NCI-H1930 (cell line): ENCODE results near the gene PCDHGB3.
"Not testable (repeated sequence)": the region's sequence is repeated elsewhere in the genome, so short reads cannot be mapped to it uniquely, and the experiment has no call there.

Experiments used
- DNase-seq, 2 experiments: peaks; one replicate each; lab custom pipeline; 2025; lab: John Stamatoyannopoulos, UW

PCDHGB3 gene

DNA sequence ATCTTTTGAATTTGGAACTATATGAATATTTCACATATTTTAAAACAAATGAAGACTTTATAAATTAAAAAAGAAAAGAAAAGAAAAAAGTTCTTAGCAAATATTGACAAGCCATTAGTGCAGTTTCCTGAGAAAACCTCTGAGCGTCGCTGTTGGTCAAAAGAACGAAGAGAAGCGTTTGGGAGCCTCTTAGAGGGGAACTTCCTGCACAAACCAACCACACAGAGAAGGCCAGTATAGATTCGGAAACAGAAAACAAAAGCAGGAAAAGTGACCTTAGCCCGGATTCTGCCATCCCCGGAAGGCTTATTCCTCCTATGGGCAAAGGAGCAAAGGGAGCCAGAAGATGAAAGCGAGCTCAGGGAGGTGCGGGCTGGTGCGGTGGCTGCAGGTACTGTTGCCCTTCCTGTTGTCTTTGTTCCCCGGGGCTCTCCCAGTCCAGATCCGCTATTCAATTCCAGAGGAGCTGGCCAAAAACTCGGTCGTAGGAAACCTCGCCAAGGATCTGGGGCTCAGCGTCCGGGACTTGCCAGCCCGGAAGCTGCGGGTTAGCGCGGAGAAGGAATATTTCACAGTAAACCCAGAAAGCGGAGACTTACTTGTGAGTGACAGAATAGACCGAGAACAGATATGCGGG, 10.1 kb upstream of the PCDHGB3 start, which contains the start of gene PCDHGB2:
Gene PCDHGB2, plus strand, starts transcription at position 205 of the 637 bp plus-strand sequence. Its CDS starts 142 bp downstream, at position 347.
- no peak for DNase-seq

DNA sequence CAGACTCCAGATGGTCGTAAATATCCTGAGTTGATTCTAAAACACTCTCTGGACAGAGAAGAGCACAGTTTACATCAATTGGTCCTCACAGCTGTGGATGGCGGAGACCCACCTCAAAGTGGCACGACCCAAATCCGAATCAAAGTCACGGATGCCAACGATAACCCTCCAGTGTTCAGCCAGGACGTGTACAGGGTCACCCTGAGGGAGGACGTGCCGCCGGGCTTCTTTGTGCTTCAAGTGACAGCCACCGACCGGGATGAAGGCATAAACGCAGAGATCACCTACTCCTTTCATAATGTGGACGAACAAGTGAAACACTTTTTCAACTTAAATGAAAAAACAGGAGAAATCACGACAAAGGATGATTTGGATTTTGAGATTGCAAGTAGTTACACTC, 9.4 kb upstream of the PCDHGB3 start:
- DNase-seq = no peak

DNA sequence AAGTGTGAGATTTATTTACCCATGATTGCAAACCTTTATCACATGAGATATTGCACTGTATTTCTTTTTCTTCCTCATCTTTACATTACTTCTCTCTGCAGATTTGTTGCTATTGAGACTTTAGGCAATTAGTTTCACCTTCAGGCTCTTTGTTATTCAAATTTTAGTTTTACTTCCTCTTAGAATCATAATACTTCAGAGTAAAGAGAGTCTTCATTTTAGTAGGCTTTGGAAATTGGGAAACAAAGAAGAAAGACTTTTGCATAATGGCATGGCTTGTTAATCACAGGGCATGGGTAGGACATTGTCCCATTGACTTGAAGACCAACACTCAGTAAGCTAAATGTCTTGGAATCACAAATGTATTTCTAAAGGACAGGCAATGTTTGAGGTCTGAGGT, 7.3 kb upstream of the PCDHGB3 start:
- no peak for DNase-seq

DNA sequence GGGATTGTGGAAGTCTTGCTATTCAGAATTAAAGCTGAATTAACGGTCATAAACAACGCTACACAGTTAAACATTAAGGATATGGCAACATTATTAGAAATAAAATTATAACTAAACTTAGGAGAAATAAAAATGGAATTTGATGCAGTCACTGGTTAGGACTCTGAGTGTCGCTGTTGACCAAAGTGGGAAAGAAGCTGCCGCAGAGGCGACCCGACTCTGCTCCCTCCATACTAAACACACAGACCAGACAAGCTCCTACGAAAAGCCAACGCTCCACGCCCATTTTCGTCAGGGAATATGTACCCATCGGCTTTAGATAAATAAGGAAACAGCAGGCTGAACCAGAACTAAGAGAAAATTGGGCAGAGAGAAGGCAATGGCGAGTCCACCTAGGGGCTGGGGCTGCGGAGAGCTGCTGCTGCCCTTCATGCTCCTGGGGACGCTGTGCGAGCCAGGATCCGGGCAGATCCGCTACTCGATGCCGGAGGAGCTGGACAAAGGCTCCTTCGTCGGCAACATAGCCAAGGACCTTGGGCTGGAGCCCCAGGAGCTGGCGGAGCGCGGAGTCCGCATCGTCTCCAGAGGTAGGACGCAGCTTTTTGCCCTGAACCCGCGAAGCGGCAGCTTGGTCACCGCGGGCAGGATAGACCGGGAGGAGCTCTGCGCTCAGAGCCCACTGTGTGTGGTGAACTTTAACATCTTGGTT, 5.9 kb upstream of the PCDHGB3 start, which contains the start of gene PCDHGA5:
Gene PCDHGA5, plus strand, starts transcription at position 211 of the 709 bp plus-strand sequence. Its CDS starts 169 bp downstream, at position 380.
- DNase-seq = no peak

DNA sequence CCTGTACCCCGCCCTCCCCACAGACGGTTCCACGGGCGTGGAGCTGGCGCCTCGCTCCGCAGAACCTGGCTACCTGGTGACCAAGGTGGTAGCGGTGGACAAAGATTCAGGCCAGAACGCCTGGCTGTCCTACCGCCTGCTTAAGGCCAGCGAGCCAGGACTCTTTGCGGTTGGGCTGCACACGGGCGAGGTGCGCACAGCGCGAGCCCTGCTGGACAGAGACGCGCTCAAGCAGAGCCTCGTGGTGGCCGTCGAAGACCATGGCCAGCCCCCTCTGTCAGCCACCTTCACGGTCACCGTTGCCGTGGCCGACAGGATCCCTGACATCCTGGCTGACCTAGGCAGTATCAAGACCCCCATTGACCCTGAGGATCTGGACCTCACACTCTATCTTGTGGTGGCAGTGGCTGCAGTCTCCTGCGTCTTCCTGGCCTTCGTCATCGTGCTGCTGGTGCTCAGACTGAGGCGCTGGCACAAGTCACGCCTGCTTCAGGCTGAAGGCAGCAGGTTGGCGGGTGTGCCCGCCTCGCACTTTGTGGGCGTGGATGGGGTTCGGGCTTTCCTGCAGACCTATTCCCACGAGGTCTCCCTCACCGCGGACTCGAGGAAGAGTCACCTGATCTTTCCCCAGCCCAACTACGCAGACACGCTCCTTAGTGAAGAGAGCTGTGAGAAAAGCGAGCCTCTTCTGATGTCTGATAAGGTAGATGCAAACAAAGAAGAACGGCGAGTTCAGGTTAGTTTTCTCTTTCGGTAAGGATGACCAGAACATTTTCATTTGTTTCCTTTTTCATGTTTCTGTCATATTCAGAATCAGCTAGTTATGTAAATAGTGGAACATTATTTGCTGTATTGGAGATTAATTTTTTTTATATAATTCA, 3.8 kb upstream of the PCDHGB3 start:
- DNase-seq = no peak

DNA sequence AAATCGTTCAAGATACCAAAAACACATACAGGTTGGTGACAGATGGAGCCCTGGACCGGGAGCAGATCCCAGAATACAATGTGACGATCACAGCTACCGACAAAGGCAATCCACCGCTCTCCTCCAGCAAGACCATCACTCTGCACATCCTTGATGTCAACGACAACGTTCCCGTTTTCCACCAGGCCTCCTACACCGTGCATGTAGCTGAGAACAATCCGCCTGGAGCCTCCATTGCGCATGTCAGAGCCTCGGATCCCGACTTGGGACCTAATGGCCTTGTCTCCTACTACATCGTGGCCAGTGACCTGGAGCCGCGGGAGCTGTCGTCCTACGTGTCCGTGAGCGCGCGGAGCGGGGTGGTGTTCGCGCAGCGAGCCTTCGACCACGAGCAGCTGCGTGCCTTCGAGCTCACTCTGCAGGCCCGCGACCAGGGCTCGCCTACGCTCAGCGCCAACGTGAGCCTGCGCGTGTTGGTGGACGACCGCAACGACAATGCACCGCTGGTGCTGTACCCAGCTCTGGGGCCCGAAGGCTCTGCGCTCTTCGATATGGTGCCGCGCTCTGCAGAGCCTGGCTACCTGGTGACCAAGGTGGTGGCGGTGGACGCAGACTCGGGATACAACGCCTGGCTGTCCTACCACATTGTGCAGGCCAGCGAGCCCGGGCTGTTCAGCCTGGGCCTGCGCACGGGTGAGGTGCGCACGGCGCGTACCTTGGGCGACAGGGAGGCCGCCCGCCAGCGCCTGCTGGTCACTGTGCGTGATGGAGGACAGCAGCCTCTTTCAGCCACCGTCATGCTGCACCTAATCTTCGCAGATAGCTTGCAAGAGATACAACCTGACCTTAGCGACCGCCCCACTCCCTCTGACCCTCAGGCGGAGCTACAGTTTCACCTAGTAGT, 1.8 kb downstream of the PCDHGB3 start:
- no peak for DNase-seq

DNA sequence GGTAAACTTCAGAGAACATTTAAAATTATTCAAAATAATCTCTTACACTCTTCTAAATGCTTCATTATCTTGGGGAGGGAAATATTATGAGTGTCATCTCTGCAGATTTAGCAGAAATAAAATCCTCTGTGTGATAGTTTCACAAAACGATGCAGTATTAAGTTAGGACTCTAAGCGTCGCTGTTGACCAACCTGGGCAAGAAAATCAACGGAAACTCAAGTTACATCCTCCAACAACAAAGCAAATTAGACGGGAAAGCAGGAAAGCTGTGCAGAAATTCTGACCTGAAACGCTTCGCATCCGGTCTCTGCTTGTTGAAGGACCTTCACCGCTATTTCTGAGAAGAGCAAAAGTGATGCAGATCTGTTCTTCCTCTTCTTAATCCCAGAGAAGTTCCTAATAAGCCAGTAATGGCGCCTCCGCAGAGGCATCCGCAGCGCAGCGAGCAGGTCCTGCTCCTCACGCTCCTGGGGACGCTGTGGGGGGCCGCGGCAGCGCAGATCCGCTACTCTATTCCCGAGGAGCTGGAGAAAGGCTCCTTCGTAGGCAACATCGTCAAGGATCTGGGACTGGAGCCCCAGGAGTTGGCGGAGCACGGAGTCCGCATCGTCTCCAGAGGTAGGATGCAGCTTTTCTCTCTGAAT, 3.8 kb downstream of the PCDHGB3 start, which contains the start of gene PCDHGA6:
Gene PCDHGA6, plus strand, starts transcription at position 219 of the 645 bp plus-strand sequence. Its CDS starts 193 bp downstream, at position 412.
- DNase-seq = no peak

DNA sequence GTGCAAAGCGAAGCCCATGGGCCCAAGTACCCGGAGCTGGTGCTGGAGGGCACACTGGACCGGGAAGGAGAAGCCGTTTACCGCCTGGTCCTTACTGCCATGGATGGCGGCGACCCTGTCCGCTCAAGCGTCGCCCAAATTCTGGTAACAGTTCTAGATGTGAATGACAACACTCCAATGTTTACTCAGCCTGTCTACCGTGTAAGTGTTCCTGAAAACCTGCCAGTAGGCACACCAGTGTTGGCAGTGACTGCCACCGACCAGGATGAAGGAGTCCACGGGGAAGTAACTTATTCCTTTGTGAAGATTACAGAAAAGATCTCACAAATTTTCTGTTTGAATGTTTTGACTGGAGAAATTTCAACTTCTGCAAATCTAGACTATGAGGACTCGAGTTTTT, 4.6 kb downstream of the PCDHGB3 start:
- DNase-seq = no peak

DNA sequence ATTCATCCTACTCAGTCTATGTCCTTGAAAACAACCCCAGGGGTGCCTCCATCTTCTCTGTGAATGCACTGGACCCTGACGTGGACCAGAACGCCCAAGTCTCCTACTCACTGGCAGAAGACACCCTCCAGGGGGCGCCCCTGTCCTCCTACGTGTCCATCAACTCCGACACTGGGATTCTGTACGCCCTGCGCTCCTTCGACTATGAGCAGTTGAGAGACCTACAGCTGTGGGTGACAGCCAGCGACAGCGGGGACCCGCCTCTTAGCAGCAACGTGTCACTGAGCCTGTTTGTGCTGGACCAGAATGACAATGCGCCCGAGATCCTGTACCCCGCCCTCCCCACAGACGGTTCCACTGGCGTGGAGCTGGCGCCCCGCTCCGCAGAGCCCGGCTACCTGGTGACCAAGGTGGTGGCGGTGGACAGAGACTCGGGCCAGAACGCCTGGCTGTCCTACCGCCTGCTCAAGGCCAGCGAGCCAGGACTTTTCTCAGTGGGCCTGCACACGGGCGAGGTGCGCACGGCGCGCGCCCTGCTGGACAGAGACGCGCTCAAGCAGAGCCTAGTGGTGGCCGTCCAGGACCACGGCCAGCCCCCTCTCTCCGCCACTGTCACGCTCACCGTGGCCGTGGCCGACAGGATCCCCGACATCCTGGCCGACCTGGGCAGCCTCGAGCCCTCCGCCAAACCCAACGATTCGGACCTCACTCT, 5.6 kb downstream of the PCDHGB3 start:
- DNase-seq = not testable (repeated sequence)

DNA sequence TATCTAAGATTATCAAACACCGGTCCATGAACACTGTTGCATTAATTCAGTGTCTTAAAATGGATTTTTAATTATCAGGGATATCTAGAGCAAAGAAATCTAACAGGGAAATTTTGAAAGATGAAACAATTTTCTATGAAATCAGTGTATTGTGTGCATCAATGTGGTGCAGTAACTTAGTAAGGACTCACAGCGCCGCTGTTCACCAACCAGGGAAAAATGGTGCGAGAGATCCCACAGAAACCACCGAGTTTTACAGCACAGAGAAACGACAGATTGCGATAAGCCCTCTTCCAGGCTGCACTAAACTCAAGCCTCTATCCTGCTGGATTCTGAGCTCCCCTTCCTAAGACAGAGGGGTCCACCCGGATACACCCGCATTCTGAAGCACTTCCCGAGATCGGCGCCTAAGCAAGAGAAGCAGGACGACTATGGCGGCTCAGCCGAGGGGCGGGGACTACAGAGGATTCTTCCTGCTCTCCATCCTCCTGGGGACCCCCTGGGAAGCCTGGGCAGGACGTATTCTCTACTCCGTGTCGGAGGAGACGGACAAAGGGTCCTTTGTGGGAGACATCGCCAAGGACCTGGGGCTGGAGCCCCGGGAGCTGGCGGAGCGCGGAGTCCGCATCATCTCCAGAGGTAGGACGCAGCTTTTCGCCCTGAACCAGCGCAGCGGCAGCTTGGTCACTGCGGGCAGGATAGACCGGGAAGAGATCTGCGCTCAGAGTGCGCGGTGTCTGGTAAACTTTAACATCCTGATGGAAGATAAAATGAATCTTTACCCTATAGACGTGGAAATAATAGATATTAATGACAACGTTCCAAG, 12.6 kb downstream of the PCDHGB3 start, which contains the start of gene PCDHGA7:
Gene PCDHGA7, plus strand, starts transcription at position 274 of the 826 bp plus-strand sequence. Its CDS starts 158 bp downstream, at position 432.
- no peak for DNase-seq

DNA sequence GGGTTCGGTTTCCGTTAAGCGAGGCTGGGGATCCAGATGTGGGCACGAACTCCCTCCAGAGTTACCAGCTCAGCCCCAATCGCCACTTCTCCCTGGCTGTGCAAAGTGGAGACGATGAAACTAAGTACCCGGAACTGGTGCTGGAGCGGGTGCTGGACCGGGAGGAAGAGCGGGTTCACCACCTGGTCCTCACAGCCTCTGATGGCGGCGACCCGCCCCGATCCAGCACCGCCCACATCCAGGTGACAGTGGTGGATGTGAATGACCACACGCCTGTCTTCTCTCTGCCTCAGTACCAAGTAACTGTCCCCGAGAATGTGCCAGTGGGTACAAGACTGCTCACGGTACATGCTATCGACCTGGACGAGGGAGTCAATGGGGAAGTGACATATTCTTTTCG, 13.3 kb downstream of the PCDHGB3 start:
- no peak for DNase-seq

DNA sequence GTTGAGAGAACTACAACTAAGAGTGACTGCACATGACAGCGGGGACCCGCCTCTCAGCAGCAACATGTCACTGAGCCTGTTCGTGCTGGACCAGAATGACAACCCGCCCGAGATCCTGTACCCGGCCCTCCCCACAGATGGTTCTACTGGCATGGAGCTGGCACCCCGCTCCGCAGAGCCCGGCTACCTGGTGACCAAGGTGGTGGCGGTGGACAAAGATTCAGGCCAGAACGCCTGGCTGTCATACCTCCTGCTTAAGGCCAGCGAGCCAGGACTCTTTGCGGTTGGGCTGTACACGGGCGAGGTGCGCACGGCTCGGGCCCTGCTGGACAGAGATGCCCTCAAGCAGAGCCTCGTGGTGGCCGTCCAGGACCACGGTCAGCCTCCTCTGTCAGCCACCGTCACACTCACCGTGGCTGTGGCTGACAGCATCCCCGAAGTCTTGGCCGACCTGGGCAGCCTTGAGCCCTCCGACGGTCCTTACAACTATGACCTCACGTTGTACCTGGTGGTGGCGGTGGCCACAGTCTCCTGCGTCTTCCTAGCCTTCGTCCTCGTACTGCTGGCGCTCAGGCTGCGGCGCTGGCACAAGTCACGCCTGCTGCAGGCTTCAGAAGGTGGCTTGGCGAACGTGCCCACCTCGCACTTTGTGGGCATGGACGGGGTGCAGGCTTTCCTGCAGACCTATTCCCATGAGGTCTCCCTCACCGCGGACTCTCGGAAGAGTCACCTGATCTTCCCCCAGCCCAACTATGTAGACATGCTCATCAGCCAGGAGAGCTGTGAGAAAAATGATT, 14.6 kb downstream of the PCDHGB3 start:
- no peak for DNase-seq

DNA sequence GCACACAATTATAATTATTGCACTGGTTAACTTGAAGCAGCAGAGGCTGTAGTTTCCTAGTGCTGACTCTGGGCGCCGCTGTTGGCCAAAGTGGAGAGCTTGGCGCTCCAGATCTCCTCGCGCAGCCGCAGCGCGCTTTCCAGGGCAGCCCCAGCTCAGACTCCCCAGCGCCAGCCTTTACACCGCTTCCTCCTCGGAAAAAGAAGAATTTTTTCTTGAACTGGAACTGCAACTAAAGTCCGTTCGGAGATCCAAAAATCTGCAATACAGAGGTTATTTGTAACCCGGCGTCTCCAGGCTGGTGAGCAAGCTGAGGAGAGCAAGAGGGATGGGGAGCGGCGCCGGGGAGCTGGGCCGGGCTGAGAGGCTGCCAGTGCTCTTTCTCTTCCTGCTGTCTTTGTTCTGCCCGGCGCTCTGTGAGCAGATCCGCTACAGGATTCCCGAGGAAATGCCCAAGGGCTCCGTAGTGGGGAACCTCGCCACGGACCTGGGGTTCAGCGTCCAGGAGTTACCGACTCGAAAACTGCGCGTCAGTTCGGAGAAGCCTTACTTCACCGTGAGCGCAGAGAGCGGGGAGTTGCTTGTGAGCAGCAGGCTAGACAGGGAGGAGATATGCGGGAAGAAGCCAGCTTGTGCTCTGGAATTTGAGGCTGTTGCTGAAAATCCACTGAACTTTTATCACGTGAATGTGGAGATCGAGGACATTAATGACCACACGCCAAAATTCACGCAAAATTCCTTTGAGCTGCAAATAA, 17.7 kb downstream of the PCDHGB3 start, which contains the start of gene PCDHGB4:
Gene PCDHGB4, plus strand, starts transcription at position 142 of the 755 bp plus-strand sequence. Its CDS starts 187 bp downstream, at position 329.
- not testable (repeated sequence) for DNase-seq

DNA sequence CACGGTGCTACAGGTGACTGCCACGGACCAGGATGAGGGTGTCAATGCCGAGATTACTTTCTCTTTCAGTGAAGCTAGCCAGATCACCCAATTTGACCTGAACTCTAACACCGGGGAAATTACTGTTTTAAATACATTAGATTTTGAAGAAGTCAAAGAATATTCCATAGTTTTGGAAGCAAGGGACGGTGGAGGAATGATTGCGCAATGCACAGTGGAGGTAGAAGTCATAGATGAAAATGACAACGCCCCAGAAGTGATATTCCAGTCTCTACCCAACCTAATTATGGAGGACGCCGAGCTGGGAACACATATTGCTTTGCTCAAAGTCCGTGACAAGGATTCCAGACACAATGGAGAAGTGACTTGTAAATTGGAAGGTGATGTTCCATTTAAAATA, 18.6 kb downstream of the PCDHGB3 start:
- DNase-seq = no peak

DNA sequence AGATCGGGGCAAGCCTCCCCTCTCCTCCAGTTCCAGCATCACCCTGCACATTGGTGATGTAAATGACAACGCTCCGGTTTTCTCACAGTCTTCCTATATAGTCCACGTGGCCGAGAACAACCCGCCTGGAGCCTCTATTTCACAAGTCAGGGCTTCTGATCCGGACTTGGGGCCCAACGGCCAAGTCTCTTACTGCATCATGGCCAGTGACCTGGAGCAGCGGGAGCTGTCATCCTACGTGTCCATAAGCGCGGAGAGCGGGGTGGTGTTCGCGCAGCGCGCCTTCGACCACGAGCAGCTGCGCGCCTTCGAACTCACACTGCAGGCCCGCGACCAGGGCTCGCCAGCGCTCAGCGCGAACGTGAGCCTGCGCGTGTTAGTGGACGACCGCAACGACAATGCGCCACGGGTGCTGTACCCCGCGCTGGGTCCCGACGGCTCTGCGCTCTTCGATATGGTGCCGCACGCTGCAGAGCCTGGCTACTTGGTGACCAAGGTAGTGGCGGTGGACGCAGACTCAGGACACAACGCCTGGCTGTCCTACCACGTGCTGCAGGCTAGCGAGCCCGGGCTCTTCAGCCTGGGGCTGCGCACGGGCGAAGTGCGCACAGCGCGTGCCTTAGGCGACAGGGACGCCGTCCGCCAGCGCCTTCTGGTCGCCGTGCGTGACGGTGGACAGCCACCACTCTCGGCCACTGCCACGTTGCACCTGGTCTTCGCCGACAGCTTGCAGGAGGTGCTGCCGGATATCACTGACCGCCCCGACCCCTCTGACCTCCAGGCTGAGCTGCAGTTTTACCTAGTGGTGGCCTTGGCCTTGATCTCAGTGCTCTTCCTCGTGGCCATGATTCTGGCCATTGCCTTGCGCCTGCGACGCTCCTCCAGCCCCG, 19.4 kb downstream of the PCDHGB3 start:
- DNase-seq = no peak
